ENCODE data around the gene LCAT. TPM values are rescaled to one million over a fixed set of nuclear protein-coding genes. Genes with fewer than 3 reads are reported as not detected.
"Not testable (repeated sequence)": the region's sequence is repeated elsewhere in the genome, so short reads cannot be mapped to it uniquely, and the experiment has no call there.

LCAT gene
- total and polyA plus RNA-seq, 9 of the 15 experiments (the other 6 are each of a cell fraction or from before 2014, with no cell fraction given) = 0.46 to 21.0 (median 5.0) TPM

- H3K27ac ChIP-seq (ENCODE audit: extremely low read depth, low read depth, low read length); H3K9me3 ChIP-seq (replicated peaks; ENCODE audit: control insufficient read depth, insufficient read depth, low read depth, low read length); H4K20me1 ChIP-seq (replicated peaks; ENCODE audit: control insufficient read depth, insufficient read depth, low read length); BruUV-seq (replicated peaks); DNase-seq (ENCODE audit: extremely low read depth in 1 of 4, low spot score in 3 of 4); H2AFZ ChIP-seq (ENCODE audit: low read depth, low read length); H3K4me3 ChIP-seq; H3K27me3 ChIP-seq (ENCODE audit: control insufficient read depth in 2 of 2, insufficient read depth in 2 of 2, low read length in 2 of 2); FAIRE-seq; ATAC-seq; H3K4me2 ChIP-seq (ENCODE audit: insufficient read depth, low read length); H3K9ac ChIP-seq (ENCODE audit: insufficient read depth in 1 of 2, low read depth in 2 of 2, low read length in 2 of 2); in situ Hi-C loops (cut with MboI); H3K9me1 ChIP-seq (ENCODE audit: control insufficient read depth, insufficient read depth, low read length): not testable (repeated sequence)
- intact Hi-C loops (cut with micrococcal nuclease) = loop anchor here (5.0 to 10.0 kb wide), 2 partner anchors 105 to 413 kb away; partner anchors contain the start of gene RIPOR1
- peaks cover 42% of the 10 kb centered on the region for H3K79me2 ChIP-seq (ENCODE audit: control insufficient read depth, insufficient read depth, low read length)
- POLR2A ChIA-PET = interaction anchor here (1.3 kb wide), 1 partner anchor 12 kb away, joined by 5 read pairs; no protein-coding TSS in a partner anchor
- H3K36me3 ChIP-seq (ENCODE audit: control insufficient read depth, insufficient read depth, low read length) = peaks cover 30% of the 10 kb centered on the region; the same call in 2 of the 3 replicates
- CTCF ChIA-PET (ENCODE audit: low intra/inter-chr PET ratio) = interaction anchor here (0.7 kb wide), 1 partner anchor 605 kb away, joined by 3 read pairs; no protein-coding TSS in a partner anchor
- peak; percentile 74 for TF ChIP-seq PRDM10 (IDR thresholded peaks at IDR 0.05; ENCODE audit: partially characterized antibody)
- peak; percentile 78 for TF ChIP-seq ZNF121 (CRISPR knock-in tag; conservative IDR thresholded peaks at IDR 0.05)
- WGBS (ENCODE audit: insufficient coverage, low coverage, missing lambda C conversion rate) = 50% methylated on average over 1 of the region's 5 CpGs
- peaks cover 20 to 71% of the 10 kb centered on the region in 2 experiments for H3K4me1 ChIP-seq (replicated peaks in 1 of 2; ENCODE audit: control insufficient read depth in 2 of 2, insufficient read depth in 2 of 2, low read length in 2 of 2)
Measured at GRCh38 chr16:67937713-67938112, 6.2 kb downstream of the LCAT start.
